H1 (cell line): ENCODE measurements around the gene SLC6A6. TPM values are rescaled to one million over a fixed set of nuclear protein-coding genes. Genes with fewer than 3 reads are reported as not detected.

Experiments
- CTCF ChIA-PET: fragments of 300-600 bp; sonication (Branson Sonifier 250); formaldehyde crosslinking; loops from one replicate; lab custom pipeline; 2021; ENCODE audit not compliant: partially characterized antibody; lab: Charles Lee
- POLR2A ChIA-PET: fragments of 300-600 bp; sonication (Branson Sonifier 250); formaldehyde crosslinking; loops from one replicate; lab custom pipeline; 2021; ENCODE audit warnings: inconsistent platforms; ENCODE audit not compliant: partially characterized antibody; lab: Charles Lee
- DNase-seq, 2 experiments: peaks; one replicate each; pipeline versions ENCODE4 v3.0.0 to v3.0.0-alpha.2; 2010 to 2022; ENCODE audit warnings: low spot score in 2 of 2, low read depth in 1 of 2, mixed read lengths in 1 of 2
- FAIRE-seq: peaks from 2 replicates; lab custom pipeline; 2011; peaks lifted over from hg19 to GRCh38; lab: Jason Lieb, UNC
- H2AFZ ChIP-seq: 2 replicates; pipeline ENCODE4 v1.8.1; 2012; ENCODE audit warnings: low read length, inconsistent platforms
- H2AK5ac ChIP-seq: 2 replicates; pipeline ENCODE4 v1.6.1; 2013; ENCODE audit warnings: low read depth, low read length
- H2BK120ac ChIP-seq: replicated peaks from 2 replicates; pipeline ENCODE3; 2013; ENCODE audit warnings: low read depth, low read length, inconsistent platforms
- H2BK12ac ChIP-seq: 2 replicates; pipeline ENCODE4 v1.6.1; 2013; ENCODE audit warnings: low read depth, low read length
- H2BK15ac ChIP-seq: 2 replicates; pipeline ENCODE4 v1.6.1; 2013; ENCODE audit warnings: low read length
- H2BK20ac ChIP-seq: 2 replicates; pipeline ENCODE4 v1.6.1; 2013; ENCODE audit warnings: low read length
- H2BK5ac ChIP-seq: 2 replicates; pipeline ENCODE4 v1.6.1; 2013; ENCODE audit warnings: low read depth, low read length
- H3K14ac ChIP-seq: 2 replicates; pipeline ENCODE4 v1.6.1; 2013; ENCODE audit warnings: inconsistent platforms; ENCODE audit not compliant: insufficient read length
- H3K18ac ChIP-seq: 2 replicates; pipeline ENCODE4 v1.6.1; 2013; ENCODE audit warnings: low read length; ENCODE audit errors: extremely low read depth
- H3K23ac ChIP-seq: 2 replicates; pipeline ENCODE4 v1.6.1; 2013; ENCODE audit warnings: inconsistent platforms; ENCODE audit not compliant: insufficient read length
- H3K23me2 ChIP-seq: 2 replicates; pipeline ENCODE4 v1.6.1; 2013; ENCODE audit warnings: low read depth, low read length
- H3K27ac ChIP-seq: 2 replicates; pipeline ENCODE4 v1.6.1; 2011; ENCODE audit warnings: low read depth, low read length, inconsistent platforms
- H3K27me3 ChIP-seq, 4 experiments: replicated peaks in 1 of 4; 1 replicate in 1 of 4; 2 replicates in 3 of 4; pipeline versions ENCODE4 v1.6.1 to v1.8.1; 2011 to 2013; ENCODE audit warnings: low read length in 3 of 4, mild to moderate bottlenecking in 3 of 4, inconsistent platforms in 2 of 4, mixed read lengths in 2 of 4, moderate library complexity in 1 of 4; ENCODE audit not compliant: control insufficient read depth in 3 of 4, insufficient read depth in 3 of 4; ENCODE audit errors: extremely low read depth in 1 of 4
- H3K36me3 ChIP-seq, 4 experiments: 2 replicates each; pipeline versions ENCODE4 v1.6.1 to v1.8.1; 2011 to 2013; ENCODE audit warnings: mild to moderate bottlenecking in 4 of 4, low read length in 3 of 4, moderate library complexity in 2 of 4, control low read depth in 1 of 4, inconsistent platforms in 1 of 4; ENCODE audit not compliant: insufficient read depth in 4 of 4, control insufficient read depth in 2 of 4
- H3K4ac ChIP-seq: replicated peaks from 2 replicates; pipeline ENCODE3; 2013; ENCODE audit warnings: low read length, low read depth, mixed read lengths, inconsistent platforms; ENCODE audit not compliant: insufficient read length
- H3K4me1 ChIP-seq, 4 experiments: replicated peaks in 1 of 4; 1 replicate in 1 of 4; 2 replicates in 3 of 4; pipeline versions ENCODE4 v1.6.1 to v1.8.1; 2011 to 2013; ENCODE audit warnings: low read length in 3 of 4, inconsistent platforms in 2 of 4, mixed read lengths in 1 of 4; ENCODE audit not compliant: insufficient read depth in 4 of 4, control insufficient read depth in 3 of 4
- H3K4me2 ChIP-seq, 2 experiments: 2 replicates each; pipeline versions ENCODE4 v1.6.1 to v1.8.1; 2011 to 2013; ENCODE audit warnings: low read depth in 2 of 2, low read length in 2 of 2, control low read depth in 1 of 2, inconsistent platforms in 1 of 2, mild to moderate bottlenecking in 1 of 2; ENCODE audit not compliant: insufficient read depth in 1 of 2
- H3K4me3 ChIP-seq, 4 experiments: fragments of 200-600, 300-600 bp in 1 of 4; sonication (generic), shearing (Covaris generic), sonication (Bioruptor Twin) in 1 of 4; 2 replicates each; pipeline versions ENCODE4 v1.5.1 to v1.8.1; 2011 to 2016; ENCODE audit warnings: low read length in 4 of 4, low read depth in 3 of 4, control low read depth in 2 of 4, inconsistent platforms in 2 of 4, mild to moderate bottlenecking in 2 of 4, mixed read lengths in 1 of 4, moderate library complexity in 1 of 4; ENCODE audit not compliant: insufficient read depth in 2 of 4; ENCODE audit errors: extremely low read depth in 1 of 4
- H3K56ac ChIP-seq: replicated peaks from 2 replicates; pipeline ENCODE3; 2013; ENCODE audit warnings: low read depth, mild to moderate bottlenecking, mixed read lengths, low read length, inconsistent platforms; ENCODE audit not compliant: insufficient read length
- H3K79me1 ChIP-seq: 2 replicates; pipeline ENCODE4 v1.6.1; 2013; ENCODE audit warnings: low read depth, low read length, control low read depth
- H3K79me2 ChIP-seq, 2 experiments: 2 replicates each; pipeline versions ENCODE4 v1.6.1 to v1.8.1; 2012 to 2013; ENCODE audit warnings: low read length in 2 of 2, mild to moderate bottlenecking in 2 of 2, inconsistent platforms in 1 of 2; ENCODE audit not compliant: insufficient read depth in 2 of 2, control insufficient read depth in 1 of 2
- H3K9ac ChIP-seq, 4 experiments: replicated peaks in 1 of 4; 1 replicate in 1 of 4; 2 replicates in 3 of 4; pipeline versions ENCODE4 v1.6.1 to v1.8.1; 2011 to 2013; ENCODE audit warnings: low read depth in 3 of 4, low read length in 3 of 4, control low read depth in 2 of 4, mild to moderate bottlenecking in 2 of 4, moderate library complexity in 2 of 4, inconsistent platforms in 1 of 4; ENCODE audit errors: extremely low read depth in 1 of 4
- H3K9me3 ChIP-seq, 2 experiments: 2 replicates each; pipeline versions ENCODE4 v1.6.1 to v1.8.1; 2012 to 2013; ENCODE audit warnings: mild to moderate bottlenecking in 2 of 2, moderate library complexity in 2 of 2, control low read depth in 1 of 2, inconsistent platforms in 1 of 2, low read depth in 1 of 2, low read length in 1 of 2, mixed read lengths in 1 of 2; ENCODE audit not compliant: insufficient read depth in 2 of 2
- H4K20me1 ChIP-seq, 2 experiments: replicated peaks in 1 of 2; 2 replicates each; pipeline versions ENCODE3 to v1.8.1; 2011 to 2013; ENCODE audit warnings: inconsistent platforms in 2 of 2, low read length in 2 of 2, mild to moderate bottlenecking in 1 of 2; ENCODE audit not compliant: insufficient read depth in 2 of 2, control insufficient read depth in 1 of 2
- H4K5ac ChIP-seq: 2 replicates; pipeline ENCODE4 v1.6.1; 2013; ENCODE audit warnings: low read length, low read depth, mixed read lengths, inconsistent platforms; ENCODE audit not compliant: insufficient read length
- H4K8ac ChIP-seq: 2 replicates; pipeline ENCODE4 v1.8.0; 2013; ENCODE audit warnings: mild to moderate bottlenecking, moderate library complexity, low read length, inconsistent platforms; ENCODE audit not compliant: insufficient read depth; ENCODE audit errors: extremely low read depth
- H4K91ac ChIP-seq: replicated peaks from 2 replicates; pipeline ENCODE3; 2013; ENCODE audit warnings: low read length, mixed read lengths, inconsistent platforms; ENCODE audit not compliant: insufficient read length
- CEBPB ChIP-seq: IDR thresholded peaks from 2 replicates; pipeline ENCODE4 v1.6.1; 2012; ENCODE audit warnings: low read depth, low read length
- EP300 ChIP-seq, 2 experiments: IDR thresholded peaks; 1 replicate in 1 of 2; 2 replicates in 1 of 2; pipeline ENCODE4 v1.6.1; 2011 to 2012; ENCODE audit warnings: low read depth in 2 of 2, low read length in 2 of 2, mild to moderate bottlenecking in 2 of 2, borderline replicate concordance in 1 of 2, inconsistent platforms in 1 of 2, moderate library complexity in 1 of 2
- FOSL1 ChIP-seq: IDR thresholded peaks from 2 replicates; pipeline ENCODE4 v1.6.1; 2011; ENCODE audit warnings: mild to moderate bottlenecking, low read depth, low read length, moderate library complexity; ENCODE audit not compliant: insufficient read depth
- GABPA ChIP-seq: IDR thresholded peaks from 2 replicates; pipeline ENCODE4 v1.6.1; 2011; ENCODE audit warnings: mild to moderate bottlenecking, low read length, moderate library complexity, borderline replicate concordance; ENCODE audit not compliant: insufficient read depth
- MAX ChIP-seq: IDR thresholded peaks from 2 replicates; pipeline ENCODE4 v1.6.1; 2012; ENCODE audit warnings: inconsistent platforms
- POLR2A ChIP-seq, 2 experiments: IDR thresholded peaks; 1 replicate in 1 of 2; 2 replicates in 1 of 2; pipeline ENCODE4 v1.6.1; 2011; ENCODE audit warnings: low read depth in 2 of 2, low read length in 2 of 2, mild to moderate bottlenecking in 2 of 2; ENCODE audit errors: control extremely low read depth in 1 of 2
- POU5F1 ChIP-seq: IDR thresholded peaks from 2 replicates; pipeline ENCODE4 v1.6.1; 2011; ENCODE audit warnings: low read depth, mild to moderate bottlenecking, low read length, moderate library complexity
- RBBP5 ChIP-seq: IDR thresholded peaks from 2 replicates; pipeline ENCODE4 v1.7.1; 2012; ENCODE audit warnings: low read depth, mild to moderate bottlenecking, inconsistent platforms, low read length, moderate library complexity, borderline replicate concordance
- SP1 ChIP-seq: IDR thresholded peaks from 2 replicates; pipeline ENCODE4 v1.6.1; 2011; ENCODE audit warnings: low read depth, low read length
- SRF ChIP-seq: IDR thresholded peaks from 2 replicates; pipeline ENCODE4 v1.6.1; 2011; ENCODE audit warnings: mild to moderate bottlenecking, low read depth, low read length, moderate library complexity
- SUZ12 ChIP-seq: fragments of 200-600 bp; sonication (generic); IDR thresholded peaks from 2 replicates; pipeline ENCODE4 v1.6.1; 2012; ENCODE audit warnings: mild to moderate bottlenecking, inconsistent platforms, low read length, moderate library complexity, mixed read lengths
- ZNF274 ChIP-seq: IDR thresholded peaks from 2 replicates; pipeline ENCODE4 v1.7.0; 2012; ENCODE audit warnings: low read length, borderline replicate concordance; ENCODE audit errors: extremely low read depth
- WGBS, 2 experiments: shearing (Covaris generic) in 1 of 2; methylation state at CpG; one replicate each; pipeline versions ENCODE4 v1.1.6 to v1.1.7; 2013 to 2015; ENCODE audit warnings: low lambda C conversion rate in 2 of 2, mixed read lengths in 2 of 2, inconsistent platforms in 1 of 2, low coverage in 1 of 2, missing lambda C conversion rate in 1 of 2; ENCODE audit not compliant: insufficient replicate concordance in 2 of 2, insufficient coverage in 1 of 2, insufficient read length in 1 of 2; ENCODE audit errors: extremely low coverage in 1 of 2, missing lambda C conversion rate in 1 of 2; 5-methylcytosine and 5-hydroxymethylcytosine counted together
- polyA plus RNA-seq, 7 experiments: library from polyadenylated mRNA; depleted of rRNA in 3 of 7; stranded (reverse) in 5 of 7; unstranded in 2 of 7; fragments of >200 nt in 5 of 7; fragments of 200-250 nt in 2 of 7; gene quantifications; 1 replicate in 5 of 7; 2 replicates in 1 of 7; 4 replicates in 1 of 7; pipeline versions ENCODE4 v1.2.1 to v1.2.3, GENCODE V29; 2011 to 2013; ENCODE audit warnings: missing spikeins in 2 of 7, mixed read lengths in 2 of 7
- total RNA-seq: library from RNA; stranded (reverse); fragmentation: NEBNext Ultra II Directional; extraction: Animal tissue kit (Norgen Biotek cat#: 25700); gene quantifications from 2 replicates; pipeline ENCODE4 v1.2.1, GENCODE V29; 2021

Gene SLC6A6
- total and polyA plus RNA-seq, 2 of the 8 experiments (the other 6 are each of a cell fraction or from before 2014, with no cell fraction given), result 66.2 to 144 TPM

GRCh38 chr3:14533457-14533958, 131.1 kb downstream of the SLC6A6 start:
- peak overlapping the region; percentile 17 for H4K91ac ChIP-seq
- H4K8ac ChIP-seq, result no peak overlapping the region
- H3K4me3 ChIP-seq, result no peak overlapping the region
- H3K23ac ChIP-seq, result no peak overlapping the region
- H2BK120ac ChIP-seq, result no peak overlapping the region
- H3K56ac ChIP-seq, result no peak overlapping the region
- no peaks in the 10 kb centered on the region for H4K20me1 ChIP-seq
- H3K4me2 ChIP-seq, result no peak overlapping the region; a peak in 1 of 4 replicates
- peak overlapping the region; percentile 50; the same call in 1 of the 2 replicates for H2BK15ac ChIP-seq
- no peak overlapping the region for H3K4ac ChIP-seq
- no peak overlapping the region for H2AFZ ChIP-seq
- no peaks in the 10 kb centered on the region; a peak in 1 of 8 replicates for H3K36me3 ChIP-seq
- H3K27me3 ChIP-seq, result no peaks in the 10 kb centered on the region
- no peak overlapping the region for H3K14ac ChIP-seq
- H4K5ac ChIP-seq, result no peak overlapping the region
- 0 out of 2 replicates have a peak, but pooled peaks cover 2% of the 10 kb centered on the region for H3K23me2 ChIP-seq
- no peak overlapping the region for H3K9ac ChIP-seq
- FAIRE-seq, result no peak
- H3K18ac ChIP-seq, result peak overlapping the region; percentile 44
- no peaks in the 10 kb centered on the region; the same call in 1 of the 2 replicates for H3K79me1 ChIP-seq
- peak overlapping the region; percentile 18; the same call in 1 of the 2 replicates for H2AK5ac ChIP-seq
- peak overlapping the region; percentile 29; the same call in 1 of the 2 replicates for H2BK20ac ChIP-seq
- peak overlapping the region; percentile 73; the same call in 1 of the 2 replicates for H2BK5ac ChIP-seq
- CTCF ChIA-PET, result interaction anchor here (0.6 to 12.2 kb wide), 9 partner anchors 14 to 1115 kb away, joined by 3 to 171 read pairs (median 3); no protein-coding TSS in a partner anchor
- TF ChIP-seq GABPA (no peak), MAX (no peak), ZNF274 (no peak), POU5F1 (no peak), RBBP5 (no peak), SUZ12 (no peak), FOSL1 (no peak), SRF (no peak), SP1 (no peak), POLR2A (IDR thresholded peaks at IDR 0.05; ENCODE audit: control extremely low read depth in 1 of 2, low read depth in 2 of 2, low read length in 2 of 2) (no peak), CEBPB (no peak), EP300 (IDR thresholded peaks at IDR 0.05; ENCODE audit: borderline replicate concordance in 1 of 2, low read depth in 2 of 2, low read length in 2 of 2) (no peak)
- POLR2A ChIA-PET, result interaction anchor here (0.8 to 2.0 kb wide), 2 partner anchors 12 to 354 kb away, joined by 3 to 10 read pairs; no protein-coding TSS in a partner anchor
- no peak for DNase-seq
- H3K9me3 ChIP-seq, result no peaks in the 10 kb centered on the region
- H3K4me1 ChIP-seq, result peaks cover 8 to 42% (median 31%) of the 10 kb centered on the region in 4 experiments
- H3K79me2 ChIP-seq, result no peaks in the 10 kb centered on the region
- 76% methylated on average over 14 of the region's 14 CpGs; no CpG with 5 or more reads in 1 of the 2 experiments for whole genome bisulfite sequencing, 2 experiments
- peak overlapping the region; percentile 62; the same call in 1 of the 2 replicates for H2BK12ac ChIP-seq
- H3K27ac ChIP-seq, result no peak overlapping the region
